NB4 (cell line): ENCODE data around the gene CFAP45.

Experiments
- DNase-seq: peaks from one replicate; pipeline ENCODE4 v3.0.0; 2010; ENCODE audit warnings: low read depth
- H3K4me3 ChIP-seq: one replicate; pipeline ENCODE4 v1.5.1; 2011; ENCODE audit warnings: mild to moderate bottlenecking, low read depth, low read length, moderate library complexity
- MYC ChIP-seq: IDR thresholded peaks from 2 replicates; pipeline ENCODE4 v1.6.1; 2011; ENCODE audit warnings: low read depth, low read length
- POLR2A ChIP-seq: IDR thresholded peaks from 2 replicates; pipeline ENCODE4 v1.6.1; 2011; ENCODE audit warnings: mild to moderate bottlenecking; ENCODE audit not compliant: insufficient read length; ENCODE audit errors: extremely low read depth
- TF ChIP-seq, protein P1 (sequence below): IDR thresholded peaks from 2 replicates; pipeline ENCODE4 v1.6.1; 2011; ENCODE audit warnings: low read depth, low read length
- TF ChIP-seq, protein P2 (sequence below): IDR thresholded peaks from one replicate; pipeline ENCODE4 v1.5.1; 2012; ENCODE audit warnings: low read depth, low read length

CFAP45 gene

DNA sequence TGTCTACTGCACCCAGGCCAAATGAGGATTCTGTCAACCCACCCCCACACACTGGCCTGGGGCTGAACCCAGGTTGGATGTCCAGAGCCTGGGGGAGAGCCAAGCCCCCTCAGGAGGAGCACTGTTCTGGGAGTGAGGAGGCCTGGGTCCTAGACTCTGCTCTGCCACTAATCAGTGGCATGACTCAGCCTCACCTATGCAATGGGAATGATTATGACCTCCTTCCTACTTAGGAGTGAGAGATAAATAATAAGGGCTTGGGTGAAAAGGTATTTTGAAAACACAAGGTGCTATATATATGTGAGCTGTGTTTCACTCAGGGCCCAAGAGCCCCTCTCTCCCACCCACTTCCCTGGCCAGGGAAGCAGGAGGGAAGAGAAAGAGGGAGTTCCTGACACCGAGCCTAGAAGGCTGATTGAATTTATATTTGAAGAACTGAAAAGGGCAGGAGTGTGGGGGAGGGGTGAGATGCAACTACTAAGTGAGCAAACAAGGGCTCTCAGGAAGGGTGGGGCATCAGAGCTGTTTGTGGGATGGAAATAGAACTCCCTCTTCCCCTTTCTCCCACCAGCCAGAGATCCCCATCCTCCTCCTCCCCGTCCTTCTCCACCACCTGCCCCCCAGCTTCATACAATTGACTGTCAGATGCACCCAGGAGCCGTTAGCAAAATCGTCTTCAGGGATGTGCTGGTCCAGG lies 37.2 kb upstream of the CFAP45 start:
- no peak overlapping the region for H3K4me3 ChIP-seq
- TF ChIP-seq, protein P1, sequence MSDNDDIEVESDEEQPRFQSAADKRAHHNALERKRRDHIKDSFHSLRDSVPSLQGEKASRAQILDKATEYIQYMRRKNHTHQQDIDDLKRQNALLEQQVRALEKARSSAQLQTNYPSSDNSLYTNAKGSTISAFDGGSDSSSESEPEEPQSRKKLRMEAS: no peak
- DNase-seq: peak; percentile 67

DNA sequence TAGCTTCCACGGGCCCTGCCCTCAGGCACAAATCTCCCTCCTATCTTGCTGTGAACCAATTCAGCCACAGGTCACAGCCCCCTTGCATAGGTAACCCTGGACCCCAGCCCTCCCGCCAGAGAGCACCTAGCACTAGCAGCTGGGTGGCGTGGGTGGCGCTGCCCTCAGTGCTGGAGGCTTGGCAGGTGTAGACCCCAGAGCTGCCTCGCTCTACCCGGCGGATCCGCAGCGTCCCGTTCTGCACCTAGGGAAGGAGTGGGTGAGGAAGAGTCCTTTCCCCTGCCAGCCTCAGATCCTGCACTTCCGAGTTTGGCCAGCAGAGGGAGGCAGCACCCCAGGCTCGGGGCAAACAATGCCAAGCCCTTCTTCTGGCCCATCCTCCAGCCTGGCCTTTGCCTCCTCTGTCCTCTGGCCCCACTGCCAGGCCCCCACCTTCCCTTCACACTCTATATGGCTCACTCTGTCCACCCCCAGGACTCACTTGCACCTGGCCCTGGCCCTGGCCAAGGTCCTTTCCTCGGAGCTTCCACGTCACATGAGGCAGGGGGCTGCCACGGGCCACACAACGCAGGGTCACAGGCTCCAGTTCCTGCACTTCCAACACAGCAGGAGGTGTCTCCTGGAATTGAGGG lies 36.4 kb upstream of the CFAP45 start:
- TF ChIP-seq, protein P2, sequence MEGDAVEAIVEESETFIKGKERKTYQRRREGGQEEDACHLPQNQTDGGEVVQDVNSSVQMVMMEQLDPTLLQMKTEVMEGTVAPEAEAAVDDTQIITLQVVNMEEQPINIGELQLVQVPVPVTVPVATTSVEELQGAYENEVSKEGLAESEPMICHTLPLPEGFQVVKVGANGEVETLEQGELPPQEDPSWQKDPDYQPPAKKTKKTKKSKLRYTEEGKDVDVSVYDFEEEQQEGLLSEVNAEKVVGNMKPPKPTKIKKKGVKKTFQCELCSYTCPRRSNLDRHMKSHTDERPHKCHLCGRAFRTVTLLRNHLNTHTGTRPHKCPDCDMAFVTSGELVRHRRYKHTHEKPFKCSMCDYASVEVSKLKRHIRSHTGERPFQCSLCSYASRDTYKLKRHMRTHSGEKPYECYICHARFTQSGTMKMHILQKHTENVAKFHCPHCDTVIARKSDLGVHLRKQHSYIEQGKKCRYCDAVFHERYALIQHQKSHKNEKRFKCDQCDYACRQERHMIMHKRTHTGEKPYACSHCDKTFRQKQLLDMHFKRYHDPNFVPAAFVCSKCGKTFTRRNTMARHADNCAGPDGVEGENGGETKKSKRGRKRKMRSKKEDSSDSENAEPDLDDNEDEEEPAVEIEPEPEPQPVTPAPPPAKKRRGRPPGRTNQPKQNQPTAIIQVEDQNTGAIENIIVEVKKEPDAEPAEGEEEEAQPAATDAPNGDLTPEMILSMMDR: peak; percentile 93
- TF ChIP-seq, protein P1: no peak
- H3K4me3 ChIP-seq: no peak overlapping the region
- DNase-seq: peak; percentile 71

DNA sequence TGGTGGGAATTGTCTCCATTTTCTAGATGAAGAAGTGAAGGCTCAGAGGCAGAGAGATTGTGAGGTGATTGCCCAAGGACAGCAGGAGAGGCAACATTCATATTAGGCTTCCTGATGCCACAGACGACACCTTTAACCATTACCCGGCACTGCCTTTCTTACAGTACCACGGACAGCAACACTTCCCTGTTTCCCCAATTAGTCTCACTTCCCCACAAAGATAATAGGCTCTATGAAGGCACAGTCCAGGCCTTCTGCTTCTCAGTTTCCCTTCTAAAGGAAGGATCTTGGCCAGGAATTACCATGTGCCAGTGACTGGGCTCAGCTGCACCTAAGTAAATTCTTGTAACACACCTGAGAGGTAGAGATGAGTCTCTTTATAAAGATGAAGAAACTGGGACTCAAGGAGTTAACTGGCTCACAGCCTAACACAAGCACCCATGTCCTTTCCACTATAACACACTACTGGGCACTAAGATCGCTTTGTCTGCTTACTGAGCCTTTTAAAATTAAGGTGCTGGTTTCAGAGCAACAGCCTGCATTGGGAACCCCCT lies 35.8 kb upstream of the CFAP45 start:
- TF ChIP-seq, protein P1: no peak
- TF ChIP-seq, protein P2: no peak
- TF ChIP-seq POLR2A: no peak
- TF ChIP-seq MYC: no peak
- peak; percentile 53 for DNase-seq
- H3K4me3 ChIP-seq: no peak overlapping the region

DNA sequence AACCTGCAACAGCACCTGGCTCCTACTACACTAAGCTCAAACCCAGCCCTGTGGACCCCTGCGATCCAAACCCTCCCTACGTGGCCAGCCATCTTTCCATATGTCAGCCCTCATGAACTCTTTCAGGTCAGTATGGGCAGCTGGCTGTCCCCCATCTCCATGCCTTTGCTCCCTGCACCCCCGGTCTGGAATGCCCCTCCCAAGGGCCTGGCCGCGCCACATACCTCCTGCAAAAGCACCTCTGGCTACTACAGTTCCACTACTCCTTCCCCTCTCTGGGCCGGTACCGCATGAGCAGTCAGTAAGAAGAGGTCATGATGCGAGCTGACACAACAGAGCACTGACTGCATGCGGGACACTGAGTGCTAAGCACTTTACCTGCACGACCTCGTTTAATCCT lies 35.3 kb upstream of the CFAP45 start:
- H3K4me3 ChIP-seq: no peak overlapping the region
- DNase-seq: no peak
- TF ChIP-seq MYC (no peak), POLR2A (no peak)
- TF ChIP-seq, protein P1: no peak
- TF ChIP-seq, protein P2: no peak

DNA sequence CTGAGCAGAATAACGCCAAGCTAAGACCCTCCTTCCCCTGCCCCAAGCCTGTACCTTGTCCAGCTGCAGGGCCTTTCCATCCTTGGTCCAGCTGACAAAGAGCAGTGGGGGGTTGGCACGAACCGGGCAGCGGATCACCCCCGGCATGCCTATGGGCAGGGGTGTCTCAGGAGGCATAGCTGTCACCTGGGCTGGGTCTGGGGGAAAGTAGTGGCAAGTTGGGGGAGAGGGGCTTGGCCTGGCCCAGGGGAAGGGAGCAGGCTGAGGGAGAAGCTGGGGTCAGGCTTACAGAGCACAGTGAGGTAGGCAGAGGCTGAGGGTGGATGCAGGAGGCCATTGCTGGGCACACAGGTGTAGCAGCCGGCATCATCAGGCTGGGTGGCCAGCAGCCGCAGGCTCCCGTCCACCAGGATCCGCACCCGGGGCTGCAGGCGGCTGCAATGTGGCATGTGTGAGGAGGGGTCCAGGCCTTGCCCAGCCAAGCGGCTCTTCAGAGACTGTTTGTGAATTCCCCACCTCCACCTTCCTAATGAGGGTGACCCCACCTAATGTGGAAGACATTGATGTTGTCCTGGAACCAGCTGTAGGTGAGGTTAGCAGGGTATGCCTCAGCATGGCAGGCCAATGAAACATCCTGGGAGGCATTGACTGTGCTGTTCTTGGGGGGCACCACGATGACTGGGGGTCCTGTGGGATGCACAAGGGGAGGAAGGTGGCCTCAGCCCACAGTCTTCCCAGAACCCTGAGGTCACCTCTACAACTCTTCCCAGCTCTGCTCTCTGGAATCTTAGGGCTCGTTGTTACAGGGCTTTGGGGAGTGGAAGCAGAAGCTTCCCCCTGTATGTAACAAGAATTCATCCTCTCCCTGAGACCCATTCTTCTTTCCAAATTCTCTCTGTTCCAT lies 34.4 kb upstream of the CFAP45 start:
- H3K4me3 ChIP-seq: no peak overlapping the region
- DNase-seq: no peak
- TF ChIP-seq, protein P1: no peak
- TF ChIP-seq, protein P2: no peak
- TF ChIP-seq POLR2A: no peak

DNA sequence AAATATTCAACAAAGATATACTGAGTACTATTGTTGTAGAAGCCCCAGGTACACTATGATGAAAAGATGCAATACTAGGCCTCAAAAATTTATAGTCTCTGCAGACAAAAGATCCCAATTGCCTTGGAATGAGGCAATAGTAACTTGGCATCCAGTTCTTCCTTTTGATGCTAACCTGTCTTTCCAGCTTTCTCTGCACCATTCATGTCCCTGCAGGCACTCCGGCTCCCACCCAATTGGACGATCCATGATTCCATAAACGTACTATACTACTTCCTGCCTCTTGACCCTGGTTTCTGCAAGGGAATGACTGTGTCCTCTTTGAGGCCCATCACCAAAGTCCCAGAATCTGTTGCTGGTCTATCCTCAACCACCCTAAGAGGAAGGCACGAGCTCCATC lies 33.4 kb upstream of the CFAP45 start:
- no peak for DNase-seq
- no peak overlapping the region for H3K4me3 ChIP-seq
- TF ChIP-seq MYC: no peak
- TF ChIP-seq, protein P2: no peak
- no peak for TF ChIP-seq POLR2A
- TF ChIP-seq, protein P1: no peak
